Limb (tissue), 2 donors: Measurements from ENCODE around the gene DNAI1.

Source experiments
- DNase-seq, 2 donors: peaks; one replicate each; pipeline ENCODE4 v3.0.0-alpha.2; 2016; ENCODE audit errors: extremely low spot score in 2 of 2

Gene DNAI1

GRCh38 chr9:34490360-34490759, 31.8 kb downstream of the DNAI1 start:
- no peak for DNase-seq

GRCh38 chr9:34490760-34491159, 32.2 kb downstream of the DNAI1 start:
- DNase-seq = no peak

- DNase-seq = no peak
Measured at GRCh38 chr9:34491596-34491995, 33.0 kb downstream of the DNAI1 start.

GRCh38 chr9:34492051-34492450, 33.4 kb downstream of the DNAI1 start:
- DNase-seq = no peak

GRCh38 chr9:34493972-34494535, 35.4 kb downstream of the DNAI1 start:
- peak; percentile 27 to 70 for DNase-seq

GRCh38 chr9:34496149-34496712, 37.6 kb downstream of the DNAI1 start:
- no peak for DNase-seq

GRCh38 chr9:34498553-34498952, 39.9 kb downstream of the DNAI1 start:
- no peak for DNase-seq

- DNase-seq = no peak
Measured at GRCh38 chr9:34499076-34499475, 40.5 kb downstream of the DNAI1 start.

GRCh38 chr9:34500623-34501267, 42.1 kb downstream of the DNAI1 start:
- DNase-seq = peak; percentile 43 to 80

- no peak for DNase-seq
Measured at GRCh38 chr9:34501372-34501771, 42.8 kb downstream of the DNAI1 start.

- DNase-seq = peak; percentile 59 to 78
Measured at GRCh38 chr9:34501889-34502425, 43.4 kb downstream of the DNAI1 start.

GRCh38 chr9:34502471-34502870, 43.9 kb downstream of the DNAI1 start:
- DNase-seq = no peak

- DNase-seq = no peak
Measured at GRCh38 chr9:34502891-34503290, 44.3 kb downstream of the DNAI1 start.

GRCh38 chr9:34503406-34503805, 44.8 kb downstream of the DNAI1 start:
- no peak for DNase-seq

- DNase-seq = no peak
Measured at GRCh38 chr9:34505370-34506120, 46.9 kb downstream of the DNAI1 start.

- DNase-seq = no peak
Measured at GRCh38 chr9:34506623-34507022, 48.0 kb downstream of the DNAI1 start.

- no peak for DNase-seq
Measured at GRCh38 chr9:34507556-34507955, 49.0 kb downstream of the DNAI1 start.

- no peak for DNase-seq
Measured at GRCh38 chr9:34507966-34508365, 49.4 kb downstream of the DNAI1 start.

- no peak for DNase-seq
Measured at GRCh38 chr9:34508463-34508862, 49.9 kb downstream of the DNAI1 start.

- DNase-seq = no peak
Measured at GRCh38 chr9:34508951-34509350, 50.3 kb downstream of the DNAI1 start.

GRCh38 chr9:34510497-34511468, 52.2 kb downstream of the DNAI1 start:
- peak; percentile 10 to 61 for DNase-seq
